Measurements from ENCODE around the gene FEM1C. TPM values are rescaled to one million over a fixed set of nuclear protein-coding genes. Genes with fewer than 3 reads are reported as not detected.

Gene FEM1C
- total RNA-seq, 1 donor from 2014 or later, result 24.1 TPM

DNA sequence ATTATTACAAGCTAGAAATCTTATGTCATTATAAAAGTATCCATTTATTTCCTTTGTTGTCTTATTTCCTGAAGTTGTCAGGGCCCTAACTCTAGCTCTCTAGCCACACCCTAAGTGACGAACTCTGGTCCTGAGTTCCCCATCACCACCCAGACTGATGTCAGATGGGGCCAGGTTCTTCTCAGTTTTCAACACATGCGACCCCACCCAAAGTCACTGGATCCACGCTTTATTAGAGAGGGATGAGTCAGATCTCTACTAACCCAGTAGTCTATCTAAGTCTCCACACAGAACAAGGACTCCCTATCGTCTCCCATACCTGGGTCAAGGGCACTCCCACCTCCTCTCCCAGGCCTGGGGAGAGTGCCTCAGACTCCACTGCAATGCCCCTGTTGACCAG lies 6.8 kb upstream of the FEM1C start:
- TF ChIP-seq, protein P1, sequence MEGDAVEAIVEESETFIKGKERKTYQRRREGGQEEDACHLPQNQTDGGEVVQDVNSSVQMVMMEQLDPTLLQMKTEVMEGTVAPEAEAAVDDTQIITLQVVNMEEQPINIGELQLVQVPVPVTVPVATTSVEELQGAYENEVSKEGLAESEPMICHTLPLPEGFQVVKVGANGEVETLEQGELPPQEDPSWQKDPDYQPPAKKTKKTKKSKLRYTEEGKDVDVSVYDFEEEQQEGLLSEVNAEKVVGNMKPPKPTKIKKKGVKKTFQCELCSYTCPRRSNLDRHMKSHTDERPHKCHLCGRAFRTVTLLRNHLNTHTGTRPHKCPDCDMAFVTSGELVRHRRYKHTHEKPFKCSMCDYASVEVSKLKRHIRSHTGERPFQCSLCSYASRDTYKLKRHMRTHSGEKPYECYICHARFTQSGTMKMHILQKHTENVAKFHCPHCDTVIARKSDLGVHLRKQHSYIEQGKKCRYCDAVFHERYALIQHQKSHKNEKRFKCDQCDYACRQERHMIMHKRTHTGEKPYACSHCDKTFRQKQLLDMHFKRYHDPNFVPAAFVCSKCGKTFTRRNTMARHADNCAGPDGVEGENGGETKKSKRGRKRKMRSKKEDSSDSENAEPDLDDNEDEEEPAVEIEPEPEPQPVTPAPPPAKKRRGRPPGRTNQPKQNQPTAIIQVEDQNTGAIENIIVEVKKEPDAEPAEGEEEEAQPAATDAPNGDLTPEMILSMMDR (IDR thresholded peaks at IDR 0.05), result no peak
- no peak for ATAC-seq

DNA sequence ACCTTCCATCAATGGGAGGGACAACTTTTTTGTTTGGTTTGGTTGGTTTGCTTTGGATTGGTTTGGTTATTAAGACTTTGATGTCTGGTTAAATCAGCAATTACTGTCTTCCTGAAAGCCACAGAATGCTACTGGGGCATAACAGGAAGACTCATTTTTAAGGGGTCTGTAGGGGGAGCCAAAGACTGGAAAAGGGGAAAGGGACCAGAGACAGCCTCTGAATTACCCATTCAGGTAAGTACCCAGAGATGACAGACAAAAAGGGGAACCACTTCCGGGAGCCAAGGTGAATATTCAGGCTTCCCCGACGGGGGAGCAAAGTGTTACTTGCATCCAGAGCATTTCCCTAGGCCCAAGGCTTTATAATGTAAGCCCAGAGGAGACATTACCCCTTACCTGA lies 4.6 kb upstream of the FEM1C start:
- no peaks in the 10 kb centered on the region for H3K36me3 ChIP-seq
- H3K9me3 ChIP-seq, result peaks cover 6% of the 10 kb centered on the region
- H3K27me3 ChIP-seq (ENCODE audit: low read depth), result no peaks in the 10 kb centered on the region
- TF ChIP-seq, protein P1 (IDR thresholded peaks at IDR 0.05), result peak; percentile 9
- no peak overlapping the region for H3K27ac ChIP-seq
- ATAC-seq, result no peak
- intact Hi-C loops (cut with DNase I), result no loop called here
- no peak overlapping the region for H3K4me3 ChIP-seq
- DNase-seq, result no peak
- no peaks in the 10 kb centered on the region for H3K4me1 ChIP-seq

More for the DNA sequence above, 6.8 kb upstream of the FEM1C start:
- intact Hi-C loops (cut with DNase I), result no loop called here
- H3K27me3 ChIP-seq (ENCODE audit: low read depth), result no peaks in the 10 kb centered on the region
- no peaks in the 10 kb centered on the region for H3K4me1 ChIP-seq
- H3K27ac ChIP-seq, result no peak overlapping the region
- DNase-seq, result no peak
- H3K4me3 ChIP-seq, result no peak overlapping the region
- H3K9me3 ChIP-seq, result no peaks in the 10 kb centered on the region
- no peaks in the 10 kb centered on the region for H3K36me3 ChIP-seq

DNA sequence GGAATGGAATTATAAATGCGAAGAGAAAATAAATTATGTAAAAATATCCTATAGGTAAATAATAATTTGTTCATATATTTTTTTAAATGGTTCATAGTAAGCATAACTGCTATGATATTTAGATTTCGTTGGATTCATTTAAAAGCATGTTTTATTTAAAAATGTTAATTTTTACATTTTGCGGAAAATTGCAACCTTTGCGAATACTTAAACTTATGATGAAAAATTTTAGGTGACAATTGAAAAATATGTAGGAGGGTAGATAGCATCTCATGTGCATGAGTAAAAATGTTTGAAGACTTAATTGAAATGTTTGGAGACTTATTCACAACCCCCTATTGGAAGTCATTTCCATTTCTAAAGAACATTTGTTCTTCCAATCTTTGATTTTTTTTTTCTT lies 4.1 kb upstream of the FEM1C start:
- Histone ChIP-seq H3K27me3 (ENCODE audit: low read depth) (no peaks in the 10 kb centered on the region), H3K27ac (no peak overlapping the region), H3K4me3 (no peak overlapping the region), H3K9me3 (peaks cover 6% of the 10 kb centered on the region), H3K4me1 (no peaks in the 10 kb centered on the region), H3K36me3 (no peaks in the 10 kb centered on the region)
- ATAC-seq (no peak), DNase-seq (no peak)
- intact Hi-C loops (cut with DNase I), result no loop called here
- TF ChIP-seq, protein P1 (IDR thresholded peaks at IDR 0.05), result no peak

DNA sequence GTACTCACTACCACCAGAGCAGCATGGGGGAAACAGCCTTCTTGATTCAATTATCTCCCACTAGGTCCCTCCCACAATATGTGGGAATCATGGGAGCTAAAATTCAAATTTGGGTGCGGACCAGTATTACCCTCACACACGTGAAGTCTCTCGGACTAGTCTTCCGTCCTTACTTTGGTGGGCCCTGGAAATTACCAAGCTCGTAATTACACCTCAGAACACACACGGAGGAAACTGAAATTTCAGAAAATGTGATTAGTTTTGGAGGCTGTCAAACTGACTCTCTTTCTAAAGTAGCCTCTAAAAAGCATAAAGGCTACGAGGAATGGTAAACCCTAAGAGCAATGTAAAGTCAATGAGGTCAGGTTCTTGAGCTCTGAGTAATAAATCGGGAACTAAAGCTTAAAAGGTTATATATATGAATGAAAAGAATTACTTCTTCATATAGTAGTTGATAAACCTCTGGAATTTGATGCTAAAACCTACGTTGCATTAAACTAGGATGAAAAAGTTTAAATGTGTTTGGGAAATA lies 842 bp upstream of the FEM1C start:
- intact Hi-C loops (cut with DNase I), result no loop called here
- H3K4me3 ChIP-seq, result peak overlapping the region; percentile 78
- H3K27ac ChIP-seq, result peak overlapping the region; percentile 68

DNA sequence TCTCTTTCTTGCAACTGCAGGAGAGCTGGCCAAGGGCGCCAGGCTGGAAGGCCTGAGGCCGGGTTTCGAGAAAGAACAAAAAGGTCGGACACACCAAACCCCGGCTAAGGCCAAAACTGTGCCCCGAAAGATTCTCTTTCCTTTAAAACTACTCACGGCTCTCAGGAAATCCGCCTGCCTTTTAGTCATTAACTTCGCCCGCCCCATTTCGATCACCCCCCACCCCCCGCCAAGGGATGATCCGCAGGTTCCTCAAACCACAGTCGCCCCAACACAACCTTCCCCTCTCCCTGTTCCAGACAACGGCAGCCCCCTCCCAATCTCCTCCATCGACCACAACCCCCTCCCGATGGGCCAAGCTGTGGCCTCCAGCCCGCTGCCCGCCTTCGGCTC lies 536 bp downstream of the FEM1C start:
- ATAC-seq, result peak; percentile 55 to 58
- TF ChIP-seq, protein P1 (IDR thresholded peaks at IDR 0.05), result no peak
- peak overlapping the region; percentile 78 for H3K4me3 ChIP-seq

More for the DNA sequence above, 842 bp upstream of the FEM1C start:
- Histone ChIP-seq H3K4me1 (peaks cover 29% of the 10 kb centered on the region), H3K27me3 (ENCODE audit: low read depth) (no peaks in the 10 kb centered on the region), H3K9me3 (peaks cover 6% of the 10 kb centered on the region), H3K36me3 (peaks cover 10% of the 10 kb centered on the region)
- DNase-seq, result no peak
- no peak for ATAC-seq
- TF ChIP-seq, protein P1 (IDR thresholded peaks at IDR 0.05), result no peak

More for the DNA sequence above, 536 bp downstream of the FEM1C start:
- peak overlapping the region; percentile 99 for H3K27ac ChIP-seq
- H3K36me3 ChIP-seq, result peaks cover 20% of the 10 kb centered on the region
- no peak for DNase-seq
- peaks cover 6% of the 10 kb centered on the region for H3K9me3 ChIP-seq
- intact Hi-C loops (cut with DNase I), result no loop called here
- H3K27me3 ChIP-seq (ENCODE audit: low read depth), result no peaks in the 10 kb centered on the region
- peaks cover 43% of the 10 kb centered on the region for H3K4me1 ChIP-seq
